CD14-positive monocyte (primary cell): ENCODE data around the gene GIMAP7. TPM values are rescaled to one million over a fixed set of nuclear protein-coding genes. Genes with fewer than 3 reads are reported as not detected.

Experiments
- DNase-seq, 3 donors: peaks; one replicate each; pipeline ENCODE4 v3.0.0-alpha.2; 2011 to 2022
- H2AFZ ChIP-seq: 2 replicates; pipeline ENCODE4 v1.6.0; 2012; ENCODE audit warnings: mild to moderate bottlenecking, low read depth, low read length, inconsistent platforms; ENCODE audit not compliant: insufficient read depth, poor library complexity, severe bottlenecking
- H3K27ac ChIP-seq, 2 donors: 1 replicate in 1 of 2; 2 replicates in 1 of 2; pipeline ENCODE4 v1.5.1; 2012 to 2013; ENCODE audit warnings: low read length in 2 of 2, control low read depth in 1 of 2, inconsistent platforms in 1 of 2, low read depth in 1 of 2, mild to moderate bottlenecking in 1 of 2
- H3K27me3 ChIP-seq, 2 donors: one replicate each; pipeline versions ENCODE4 v1.6.0 to v1.6.1; 2011 to 2013; ENCODE audit warnings: low read length in 2 of 2; ENCODE audit not compliant: control insufficient read depth in 2 of 2, insufficient read depth in 2 of 2
- H3K36me3 ChIP-seq, 2 donors: replicated peaks in 1 of 2; 1 replicate in 1 of 2; 2 replicates in 1 of 2; pipeline versions ENCODE4 v1.5.1 to v1.6.1; 2012 to 2013; ENCODE audit warnings: low read length in 2 of 2, control low read depth in 1 of 2, inconsistent platforms in 1 of 2, mild to moderate bottlenecking in 1 of 2; ENCODE audit not compliant: insufficient read depth in 2 of 2, control insufficient read depth in 1 of 2
- H3K4me1 ChIP-seq, 2 donors: 1 replicate in 1 of 2; 2 replicates in 1 of 2; pipeline versions ENCODE4 v1.5.1 to v1.6.1; 2012 to 2013; ENCODE audit warnings: low read length in 2 of 2, control low read depth in 1 of 2, inconsistent platforms in 1 of 2, mild to moderate bottlenecking in 1 of 2, moderate library complexity in 1 of 2; ENCODE audit not compliant: insufficient read depth in 2 of 2, control insufficient read depth in 1 of 2
- H3K4me2 ChIP-seq: replicated peaks from 2 replicates; pipeline ENCODE3; 2012; ENCODE audit warnings: low read length, moderate library complexity, mild to moderate bottlenecking; ENCODE audit not compliant: poor library complexity, severe bottlenecking; ENCODE audit errors: extremely low read depth
- H3K4me3 ChIP-seq, 3 experiments: fragments of 200-600 bp in 1 of 3; sonication (generic) in 1 of 3; replicated peaks in 1 of 3; 1 replicate in 2 of 3; 2 replicates in 1 of 3; pipeline ENCODE4 v1.5.1; 2011 to 2013; ENCODE audit warnings: low read length in 3 of 3, mild to moderate bottlenecking in 3 of 3, control low read depth in 2 of 3, low read depth in 2 of 3, inconsistent platforms in 1 of 3, moderate library complexity in 1 of 3
- H3K79me2 ChIP-seq: 2 replicates; pipeline ENCODE4 v1.6.0; 2012; ENCODE audit warnings: mild to moderate bottlenecking, control low read depth, inconsistent platforms, low read length, moderate library complexity; ENCODE audit not compliant: insufficient read depth
- H3K9ac ChIP-seq: 2 replicates; pipeline ENCODE4 v1.6.0; 2017; ENCODE audit warnings: low read length, mild to moderate bottlenecking; ENCODE audit not compliant: insufficient read depth, poor library complexity, severe bottlenecking
- H3K9me3 ChIP-seq, 2 donors: replicated peaks in 1 of 2; 1 replicate in 1 of 2; 2 replicates in 1 of 2; pipeline versions ENCODE4 v1.5.1 to v1.6.1; 2012 to 2013; ENCODE audit warnings: low read length in 2 of 2, control low read depth in 1 of 2; ENCODE audit not compliant: control insufficient read depth in 1 of 2, insufficient read depth in 1 of 2
- H4K20me1 ChIP-seq: 2 replicates; pipeline ENCODE4 v1.6.0; 2012; ENCODE audit warnings: mild to moderate bottlenecking, low read length, control low read depth, moderate library complexity; ENCODE audit not compliant: insufficient read depth
- H3K27ac Mint-ChIP-seq, 7 donors: one replicate each; pipeline ENCODE4 v1.8.0; 2020; ENCODE audit warnings: mild to moderate bottlenecking in 7 of 7, mixed read lengths in 7 of 7, moderate library complexity in 6 of 7, inconsistent platforms in 2 of 7
- H3K27me3 Mint-ChIP-seq, 3 donors: one replicate each; pipeline ENCODE4 v1.8.0; 2021 to 2022; ENCODE audit warnings: low read depth in 3 of 3, mild to moderate bottlenecking in 3 of 3, mixed read lengths in 3 of 3, moderate library complexity in 3 of 3, inconsistent platforms in 1 of 3
- H3K36me3 Mint-ChIP-seq, 2 donors: one replicate each; pipeline ENCODE4 v1.8.0; 2020; ENCODE audit warnings: mixed read lengths in 2 of 2, inconsistent platforms in 1 of 2, mild to moderate bottlenecking in 1 of 2
- H3K4me1 Mint-ChIP-seq: one replicate; pipeline ENCODE4 v1.8.0; 2020; ENCODE audit warnings: mild to moderate bottlenecking, mixed read lengths
- H3K4me3 Mint-ChIP-seq, 2 donors: one replicate each; pipeline ENCODE4 v1.8.0; 2020; ENCODE audit warnings: mild to moderate bottlenecking in 2 of 2, mixed read lengths in 2 of 2, moderate library complexity in 1 of 2
- H3K9me3 Mint-ChIP-seq, 7 donors: one replicate each; pipeline ENCODE4 v1.8.0; 2020 to 2022; ENCODE audit warnings: mixed read lengths in 7 of 7, mild to moderate bottlenecking in 6 of 7, moderate library complexity in 6 of 7, inconsistent platforms in 2 of 7
- WGBS: methylation state at CpG from one replicate; pipeline ENCODE4 v1.1.5; 2013; ENCODE audit warnings: missing lambda C conversion rate; ENCODE audit not compliant: insufficient coverage; 5-methylcytosine and 5-hydroxymethylcytosine counted together
- intact Hi-C, 2 donors: fragments of 100-400 bp; cut with micrococcal nuclease; formaldehyde crosslinking; loops; one replicate each; pipeline versions ENCODE4 v1.15.0 to v1.15.1; 2023
- polyA plus RNA-seq, 3 donors: library from polyadenylated mRNA; depleted of rRNA in 1 of 3; unstranded in 2 of 3; stranded (reverse) in 1 of 3; fragments of 300-500 nt in 2 of 3; fragments of >200 nt in 1 of 3; fragmentation: Illumina TruSeq in 2 of 3; gene quantifications; 1 replicate in 2 of 3; 2 replicates in 1 of 3; pipeline ENCODE4 v1.2.3, GENCODE V29; 2012 to 2021
- TF ChIP-seq, protein P1 (sequence below): fragments of 200-600 bp; IDR thresholded peaks from one replicate; pipeline ENCODE4 v1.8.0; 2022; ENCODE audit warnings: antibody characterized with exemption, mild to moderate bottlenecking

The GIMAP7 gene
- polyA plus RNA-seq, 3 donors = 26.2 to 115 (median 54.5) TPM

DNA sequence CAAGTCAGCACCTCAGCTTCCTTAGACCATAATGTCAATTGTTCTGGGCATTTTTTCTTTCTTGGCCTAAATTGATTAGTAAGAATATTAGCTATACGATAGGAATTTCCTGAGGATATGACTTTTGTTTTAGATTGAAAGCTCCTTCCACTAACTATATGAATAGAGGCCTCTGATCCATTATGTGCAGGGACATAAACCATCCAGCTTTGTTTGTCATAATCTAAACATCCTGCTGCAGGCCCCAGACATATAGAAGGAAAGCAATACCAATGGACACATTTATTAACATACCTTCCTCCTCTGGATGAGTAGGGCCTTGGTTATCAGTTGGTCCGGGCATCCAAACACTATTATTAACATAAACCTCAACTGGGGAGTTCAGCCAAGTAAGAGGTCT is 48.2 kb downstream of the GIMAP7 start:
- no peak for DNase-seq
- TF ChIP-seq, protein P1, sequence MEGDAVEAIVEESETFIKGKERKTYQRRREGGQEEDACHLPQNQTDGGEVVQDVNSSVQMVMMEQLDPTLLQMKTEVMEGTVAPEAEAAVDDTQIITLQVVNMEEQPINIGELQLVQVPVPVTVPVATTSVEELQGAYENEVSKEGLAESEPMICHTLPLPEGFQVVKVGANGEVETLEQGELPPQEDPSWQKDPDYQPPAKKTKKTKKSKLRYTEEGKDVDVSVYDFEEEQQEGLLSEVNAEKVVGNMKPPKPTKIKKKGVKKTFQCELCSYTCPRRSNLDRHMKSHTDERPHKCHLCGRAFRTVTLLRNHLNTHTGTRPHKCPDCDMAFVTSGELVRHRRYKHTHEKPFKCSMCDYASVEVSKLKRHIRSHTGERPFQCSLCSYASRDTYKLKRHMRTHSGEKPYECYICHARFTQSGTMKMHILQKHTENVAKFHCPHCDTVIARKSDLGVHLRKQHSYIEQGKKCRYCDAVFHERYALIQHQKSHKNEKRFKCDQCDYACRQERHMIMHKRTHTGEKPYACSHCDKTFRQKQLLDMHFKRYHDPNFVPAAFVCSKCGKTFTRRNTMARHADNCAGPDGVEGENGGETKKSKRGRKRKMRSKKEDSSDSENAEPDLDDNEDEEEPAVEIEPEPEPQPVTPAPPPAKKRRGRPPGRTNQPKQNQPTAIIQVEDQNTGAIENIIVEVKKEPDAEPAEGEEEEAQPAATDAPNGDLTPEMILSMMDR = no peak
- Histone ChIP-seq H3K79me2 (peaks cover 17% of the 10 kb centered on the region), H3K36me3 (peaks cover 0 to 6% of the 10 kb centered on the region in 2 donors), H3K9me3 (peaks cover 18 to 30% of the 10 kb centered on the region in 2 donors), H3K4me3 (no peak overlapping the region), H3K9ac (no peak overlapping the region), H2AFZ (no peak overlapping the region), H3K4me1 (peaks cover 12 to 13% of the 10 kb centered on the region in 2 donors), H3K27ac (no peak overlapping the region), H3K27me3 (no peaks in the 10 kb centered on the region), H3K4me2 (no peak overlapping the region), H4K20me1 (no peaks in the 10 kb centered on the region)
- H3K4me3 Mint-ChIP-seq = no peak overlapping the region
- peaks cover 16% of the 10 kb centered on the region for H3K4me1 Mint-ChIP-seq
- peaks cover 15 to 31% (median 28%) of the 10 kb centered on the region in 7 donors for H3K9me3 Mint-ChIP-seq
- peaks cover 0 to 5% (median 0%) of the 10 kb centered on the region in 3 donors for H3K27me3 Mint-ChIP-seq
- H3K36me3 Mint-ChIP-seq = peaks cover 3 to 12% of the 10 kb centered on the region in 2 donors
- H3K27ac Mint-ChIP-seq = no peak overlapping the region
- WGBS = no CpG with 5 or more reads among the region's 2 CpGs
- intact Hi-C loops = no loop called here

DNA sequence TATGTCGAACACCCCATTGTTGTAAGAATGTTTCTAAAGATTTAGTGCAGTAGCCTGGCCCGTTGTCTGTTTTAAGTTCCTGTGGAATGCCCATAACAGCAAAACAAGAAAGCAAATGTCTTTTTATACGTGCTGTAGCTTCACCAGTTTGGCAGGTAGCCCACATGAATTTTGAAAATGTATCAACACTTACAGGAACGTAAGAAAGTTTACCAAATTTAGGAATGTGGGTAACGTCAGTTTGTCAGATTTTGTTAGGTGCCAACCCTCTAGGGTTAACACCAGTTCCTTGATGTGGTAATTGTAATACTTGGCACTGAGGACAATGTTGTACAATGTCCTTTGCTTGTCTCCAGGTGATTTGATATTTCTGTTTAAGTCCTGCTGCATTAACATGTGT is 49.3 kb downstream of the GIMAP7 start:
- Mint-ChIP-seq H3K9me3 (peaks cover 15 to 29% (median 28%) of the 10 kb centered on the region in 7 donors), H3K36me3 (peaks cover 5 to 12% of the 10 kb centered on the region in 2 donors), H3K27ac (no peak overlapping the region), H3K27me3 (peaks cover 0 to 5% (median 0%) of the 10 kb centered on the region in 3 donors), H3K4me1 (peaks cover 21% of the 10 kb centered on the region), H3K4me3 (no peak overlapping the region)
- H3K36me3 ChIP-seq = peaks cover 0 to 6% of the 10 kb centered on the region in 2 donors
- intact Hi-C loops = no loop called here
- peaks cover 15 to 16% of the 10 kb centered on the region in 2 donors for H3K4me1 ChIP-seq
- peaks cover 18 to 30% of the 10 kb centered on the region in 2 donors for H3K9me3 ChIP-seq
- H3K4me3 ChIP-seq = no peak overlapping the region
- H3K27me3 ChIP-seq = no peaks in the 10 kb centered on the region
- no peaks in the 10 kb centered on the region for H4K20me1 ChIP-seq
- no peak overlapping the region for H2AFZ ChIP-seq
- no peak overlapping the region for H3K9ac ChIP-seq
- WGBS = 92% methylated on average over 3 of the region's 5 CpGs
- H3K27ac ChIP-seq = no peak overlapping the region
- no peak overlapping the region for H3K4me2 ChIP-seq
- H3K79me2 ChIP-seq = peaks cover 28% of the 10 kb centered on the region
- no peak for DNase-seq
- TF ChIP-seq, protein P1 = no peak
